NB4 (cell line): ENCODE data around the gene CC2D2B.

Experiments
- DNase-seq: peaks from one replicate; pipeline ENCODE4 v3.0.0; 2010; ENCODE audit warnings: low read depth
- H3K4me3 ChIP-seq: one replicate; pipeline ENCODE4 v1.5.1; 2011; ENCODE audit warnings: mild to moderate bottlenecking, low read depth, low read length, moderate library complexity
- MYC ChIP-seq: IDR thresholded peaks from 2 replicates; pipeline ENCODE4 v1.6.1; 2011; ENCODE audit warnings: low read depth, low read length
- POLR2A ChIP-seq: IDR thresholded peaks from 2 replicates; pipeline ENCODE4 v1.6.1; 2011; ENCODE audit warnings: mild to moderate bottlenecking; ENCODE audit not compliant: insufficient read length; ENCODE audit errors: extremely low read depth
- TF ChIP-seq, protein P1 (sequence below): IDR thresholded peaks from 2 replicates; pipeline ENCODE4 v1.6.1; 2011; ENCODE audit warnings: low read depth, low read length
- TF ChIP-seq, protein P2 (sequence below): IDR thresholded peaks from one replicate; pipeline ENCODE4 v1.5.1; 2012; ENCODE audit warnings: low read depth, low read length

The CC2D2B gene

DNA sequence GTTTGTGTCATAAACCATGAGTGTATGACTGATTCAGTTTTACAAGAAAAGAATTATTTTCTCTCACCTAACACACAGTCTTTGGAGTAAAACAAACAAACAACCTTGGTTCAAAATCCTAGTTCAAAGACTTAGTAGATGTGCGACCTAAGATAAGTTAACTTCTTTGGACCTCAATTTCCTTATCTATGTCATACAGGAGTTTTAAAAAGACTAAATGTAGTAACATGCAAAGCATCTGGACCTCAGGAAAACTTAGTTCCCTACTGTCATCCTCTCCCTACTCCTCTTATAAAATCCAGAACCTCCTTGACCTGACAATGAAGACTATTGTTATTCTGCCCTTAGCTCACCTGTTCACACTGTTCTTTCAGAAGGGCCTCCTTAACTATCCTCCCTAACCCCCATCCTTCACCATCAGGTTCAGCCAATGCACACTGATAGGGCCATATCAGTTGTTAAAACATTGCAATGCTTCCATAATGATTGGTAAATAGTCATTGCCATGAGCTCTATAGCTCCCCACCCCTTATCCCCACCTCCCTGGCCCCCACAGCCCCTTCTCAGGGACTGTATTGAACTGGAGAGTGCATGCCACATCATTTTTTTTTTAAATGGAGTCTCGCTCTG, 106.8 kb downstream of the CC2D2B start:
- no peak overlapping the region for H3K4me3 ChIP-seq
- no peak for DNase-seq
- no peak for TF ChIP-seq POLR2A
- TF ChIP-seq, protein P1, sequence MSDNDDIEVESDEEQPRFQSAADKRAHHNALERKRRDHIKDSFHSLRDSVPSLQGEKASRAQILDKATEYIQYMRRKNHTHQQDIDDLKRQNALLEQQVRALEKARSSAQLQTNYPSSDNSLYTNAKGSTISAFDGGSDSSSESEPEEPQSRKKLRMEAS: no peak

DNA sequence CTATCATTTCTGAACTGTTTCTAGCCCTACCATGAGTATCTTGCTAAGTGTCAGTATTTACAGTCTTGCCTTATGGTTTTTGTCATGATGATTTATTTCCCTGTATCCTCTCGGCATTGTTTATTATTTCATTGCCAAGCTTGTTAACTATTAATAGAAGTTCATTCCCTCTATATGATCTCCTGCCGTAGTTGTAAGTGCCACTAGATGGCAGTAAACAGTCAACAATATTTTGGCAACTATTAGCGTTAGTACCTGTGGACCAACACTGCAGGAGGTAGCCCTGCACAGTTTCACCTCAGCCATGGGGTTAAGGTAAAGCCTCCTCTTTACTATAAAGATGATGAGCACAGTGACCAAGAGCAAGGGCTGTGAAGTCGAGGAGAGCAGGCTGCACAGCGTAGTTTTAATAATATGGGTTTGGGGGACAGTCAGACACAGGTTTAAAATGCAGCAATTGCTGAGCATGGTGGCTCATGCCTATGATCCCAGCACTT, 109.5 kb downstream of the CC2D2B start:
- TF ChIP-seq, protein P2, sequence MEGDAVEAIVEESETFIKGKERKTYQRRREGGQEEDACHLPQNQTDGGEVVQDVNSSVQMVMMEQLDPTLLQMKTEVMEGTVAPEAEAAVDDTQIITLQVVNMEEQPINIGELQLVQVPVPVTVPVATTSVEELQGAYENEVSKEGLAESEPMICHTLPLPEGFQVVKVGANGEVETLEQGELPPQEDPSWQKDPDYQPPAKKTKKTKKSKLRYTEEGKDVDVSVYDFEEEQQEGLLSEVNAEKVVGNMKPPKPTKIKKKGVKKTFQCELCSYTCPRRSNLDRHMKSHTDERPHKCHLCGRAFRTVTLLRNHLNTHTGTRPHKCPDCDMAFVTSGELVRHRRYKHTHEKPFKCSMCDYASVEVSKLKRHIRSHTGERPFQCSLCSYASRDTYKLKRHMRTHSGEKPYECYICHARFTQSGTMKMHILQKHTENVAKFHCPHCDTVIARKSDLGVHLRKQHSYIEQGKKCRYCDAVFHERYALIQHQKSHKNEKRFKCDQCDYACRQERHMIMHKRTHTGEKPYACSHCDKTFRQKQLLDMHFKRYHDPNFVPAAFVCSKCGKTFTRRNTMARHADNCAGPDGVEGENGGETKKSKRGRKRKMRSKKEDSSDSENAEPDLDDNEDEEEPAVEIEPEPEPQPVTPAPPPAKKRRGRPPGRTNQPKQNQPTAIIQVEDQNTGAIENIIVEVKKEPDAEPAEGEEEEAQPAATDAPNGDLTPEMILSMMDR: peak; percentile 85
- TF ChIP-seq POLR2A (no peak), MYC (no peak)
- no peak overlapping the region for H3K4me3 ChIP-seq
- peak; percentile 67 for DNase-seq

DNA sequence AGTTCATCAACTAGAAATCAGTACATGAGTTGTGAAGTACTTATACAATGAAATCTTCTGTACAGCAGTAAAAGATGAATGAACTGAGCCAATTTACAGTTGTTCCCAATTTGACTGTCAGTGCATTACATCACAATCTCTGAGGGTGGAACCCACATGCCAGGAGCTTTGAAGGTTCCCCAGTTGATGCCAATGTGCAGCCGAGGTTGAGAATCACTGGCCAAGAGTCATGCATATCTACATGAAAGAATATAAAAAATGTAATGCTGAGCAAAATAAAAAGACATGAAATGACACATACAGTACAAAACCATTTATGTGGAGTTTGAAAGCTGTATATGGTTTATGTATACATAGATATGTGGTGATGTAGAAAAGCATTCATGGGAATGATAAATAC, 113.6 kb downstream of the CC2D2B start:
- no peak for TF ChIP-seq MYC
- TF ChIP-seq, protein P1: no peak
- no peak for TF ChIP-seq POLR2A
- TF ChIP-seq, protein P2: no peak
- DNase-seq: no peak
- H3K4me3 ChIP-seq: no peak overlapping the region

DNA sequence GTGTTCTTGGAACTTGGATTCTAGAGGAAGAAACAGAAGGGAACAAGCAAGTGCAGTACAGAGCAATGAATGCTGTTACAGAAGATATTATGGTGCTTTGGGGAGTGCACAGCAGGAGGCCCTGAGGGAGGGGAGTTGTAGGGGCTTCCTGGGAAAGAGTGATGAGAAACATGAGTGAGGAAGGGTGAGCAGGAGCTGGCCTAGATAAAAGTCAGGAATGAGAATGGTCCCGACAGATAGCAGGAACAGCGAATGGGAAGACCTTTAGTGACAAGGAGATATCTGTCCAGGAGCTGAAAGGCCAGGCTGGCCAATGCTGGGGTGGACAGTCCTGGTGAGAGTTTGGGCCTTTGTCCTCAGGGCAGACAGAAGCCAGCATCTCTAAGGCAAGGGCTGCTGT, 115.0 kb downstream of the CC2D2B start:
- no peak for DNase-seq
- H3K4me3 ChIP-seq: no peak overlapping the region
- TF ChIP-seq, protein P2: no peak
- TF ChIP-seq POLR2A: no peak
- no peak for TF ChIP-seq MYC
- TF ChIP-seq, protein P1: no peak

DNA sequence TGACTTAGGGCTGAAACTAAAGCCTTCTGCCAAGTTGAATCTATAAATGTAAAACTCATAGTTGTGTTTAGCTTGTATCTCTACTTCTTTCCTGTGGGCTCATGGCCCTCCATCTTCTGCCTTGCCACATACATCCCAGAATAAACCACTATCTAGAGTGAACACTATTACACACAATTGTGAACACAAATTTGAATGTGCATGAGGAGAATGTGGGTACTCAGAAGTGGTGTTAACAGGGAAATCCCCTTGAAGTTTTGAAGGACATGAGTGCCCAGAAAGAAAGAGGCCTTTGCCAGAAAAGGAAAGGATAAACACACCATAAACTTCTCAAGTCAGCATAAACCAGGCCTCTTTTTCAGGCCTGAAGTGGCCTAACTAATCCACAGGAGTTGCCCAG, 115.4 kb downstream of the CC2D2B start:
- TF ChIP-seq MYC (no peak), POLR2A (no peak)
- TF ChIP-seq, protein P2: no peak
- TF ChIP-seq, protein P1: no peak
- no peak for DNase-seq
- H3K4me3 ChIP-seq: no peak overlapping the region

DNA sequence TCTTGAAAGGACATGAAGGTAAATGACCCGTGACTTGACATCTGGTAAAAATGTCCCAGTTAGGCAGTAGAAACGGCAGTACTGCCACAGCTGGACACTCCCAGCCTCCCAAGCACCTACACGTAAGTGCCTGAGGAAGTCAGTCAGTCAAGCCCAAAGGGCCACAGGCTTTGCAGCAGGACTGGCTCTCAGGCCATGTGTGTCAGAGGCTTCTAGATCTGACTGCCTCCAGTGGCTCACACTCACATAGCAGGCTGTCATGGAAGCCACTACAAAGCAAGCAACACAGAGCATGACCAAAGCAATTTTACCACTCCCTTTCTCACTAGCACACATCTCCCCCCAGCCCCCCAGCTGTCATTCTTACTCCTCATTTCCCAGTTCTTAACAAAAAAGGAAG, 117.8 kb downstream of the CC2D2B start:
- TF ChIP-seq POLR2A (no peak), MYC (no peak)
- TF ChIP-seq, protein P2: peak; percentile 34
- DNase-seq: peak; percentile 45
- H3K4me3 ChIP-seq: no peak overlapping the region
